GM12873 (cell line): ENCODE measurements around the gene TRANK1.

ENCODE experiments used
- TF ChIP-seq, protein P1 (sequence below): IDR thresholded peaks from 2 replicates; pipeline ENCODE4 v1.5.1; 2012; ENCODE audit warnings: low read depth, mild to moderate bottlenecking, moderate library complexity, low read length, control low read depth; ENCODE audit not compliant: insufficient read depth; ENCODE audit errors: missing control alignments

The TRANK1 gene

DNA sequence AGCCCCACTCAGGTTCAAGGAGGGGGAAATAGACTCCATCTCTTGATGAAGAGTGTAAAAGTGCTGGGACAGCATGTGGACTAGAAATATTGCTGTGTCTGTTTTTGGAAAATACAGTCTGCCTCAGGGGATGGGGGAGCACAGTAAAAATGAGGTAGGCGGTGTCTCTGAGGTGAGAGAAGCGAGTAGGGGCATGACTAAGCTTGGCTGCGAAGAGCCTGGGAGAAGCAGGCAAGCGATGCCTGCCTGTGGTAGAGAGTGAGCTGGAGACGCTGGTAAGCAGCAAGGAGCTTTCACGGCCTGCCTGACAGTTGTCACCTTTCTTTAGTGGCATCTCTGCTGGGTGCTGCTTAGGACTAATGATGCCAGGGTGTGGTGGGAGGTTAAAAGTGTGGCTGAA, 131.5 kb downstream of the TRANK1 start:
- TF ChIP-seq, protein P1, sequence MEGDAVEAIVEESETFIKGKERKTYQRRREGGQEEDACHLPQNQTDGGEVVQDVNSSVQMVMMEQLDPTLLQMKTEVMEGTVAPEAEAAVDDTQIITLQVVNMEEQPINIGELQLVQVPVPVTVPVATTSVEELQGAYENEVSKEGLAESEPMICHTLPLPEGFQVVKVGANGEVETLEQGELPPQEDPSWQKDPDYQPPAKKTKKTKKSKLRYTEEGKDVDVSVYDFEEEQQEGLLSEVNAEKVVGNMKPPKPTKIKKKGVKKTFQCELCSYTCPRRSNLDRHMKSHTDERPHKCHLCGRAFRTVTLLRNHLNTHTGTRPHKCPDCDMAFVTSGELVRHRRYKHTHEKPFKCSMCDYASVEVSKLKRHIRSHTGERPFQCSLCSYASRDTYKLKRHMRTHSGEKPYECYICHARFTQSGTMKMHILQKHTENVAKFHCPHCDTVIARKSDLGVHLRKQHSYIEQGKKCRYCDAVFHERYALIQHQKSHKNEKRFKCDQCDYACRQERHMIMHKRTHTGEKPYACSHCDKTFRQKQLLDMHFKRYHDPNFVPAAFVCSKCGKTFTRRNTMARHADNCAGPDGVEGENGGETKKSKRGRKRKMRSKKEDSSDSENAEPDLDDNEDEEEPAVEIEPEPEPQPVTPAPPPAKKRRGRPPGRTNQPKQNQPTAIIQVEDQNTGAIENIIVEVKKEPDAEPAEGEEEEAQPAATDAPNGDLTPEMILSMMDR = no peak

DNA sequence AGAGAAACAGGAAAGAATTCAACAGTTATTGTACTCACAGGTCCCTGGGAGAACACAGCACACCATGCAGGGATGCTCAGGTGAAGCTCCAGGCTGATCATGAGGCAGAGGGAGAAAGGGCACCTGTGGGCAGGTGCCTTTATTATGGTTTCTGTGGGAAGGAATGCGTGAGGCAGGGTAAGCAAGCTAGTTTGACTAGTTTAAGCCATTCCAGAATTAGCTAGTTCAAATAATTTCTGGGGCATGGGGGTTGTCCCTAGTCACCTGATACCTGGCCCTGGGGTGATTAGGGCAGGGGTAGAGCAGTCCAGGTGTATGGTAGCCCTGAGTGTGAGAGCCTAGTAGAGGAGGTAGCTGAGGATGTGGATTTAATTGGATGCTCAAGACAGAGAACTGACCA, 132.6 kb downstream of the TRANK1 start:
- TF ChIP-seq, protein P1 = no peak

DNA sequence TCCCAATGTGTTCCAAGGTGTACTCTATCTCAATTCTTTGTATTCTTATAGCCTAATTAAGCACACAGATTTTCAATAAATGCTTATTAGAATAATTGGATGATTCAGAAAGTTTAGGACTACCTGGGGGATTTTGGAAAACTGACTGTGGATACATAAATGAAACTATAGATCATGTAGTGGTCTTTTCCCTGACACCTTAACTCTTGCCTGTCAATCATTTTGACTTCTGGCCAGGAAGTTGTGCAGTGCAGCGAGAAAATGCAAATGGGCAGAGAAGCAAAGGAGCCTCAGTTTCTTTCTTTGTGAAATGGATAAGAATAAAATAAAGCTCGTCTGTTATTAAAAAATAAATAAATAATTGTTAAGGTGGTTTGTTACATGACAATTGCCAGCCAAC, 133.1 kb downstream of the TRANK1 start:
- TF ChIP-seq, protein P1 = no peak

DNA sequence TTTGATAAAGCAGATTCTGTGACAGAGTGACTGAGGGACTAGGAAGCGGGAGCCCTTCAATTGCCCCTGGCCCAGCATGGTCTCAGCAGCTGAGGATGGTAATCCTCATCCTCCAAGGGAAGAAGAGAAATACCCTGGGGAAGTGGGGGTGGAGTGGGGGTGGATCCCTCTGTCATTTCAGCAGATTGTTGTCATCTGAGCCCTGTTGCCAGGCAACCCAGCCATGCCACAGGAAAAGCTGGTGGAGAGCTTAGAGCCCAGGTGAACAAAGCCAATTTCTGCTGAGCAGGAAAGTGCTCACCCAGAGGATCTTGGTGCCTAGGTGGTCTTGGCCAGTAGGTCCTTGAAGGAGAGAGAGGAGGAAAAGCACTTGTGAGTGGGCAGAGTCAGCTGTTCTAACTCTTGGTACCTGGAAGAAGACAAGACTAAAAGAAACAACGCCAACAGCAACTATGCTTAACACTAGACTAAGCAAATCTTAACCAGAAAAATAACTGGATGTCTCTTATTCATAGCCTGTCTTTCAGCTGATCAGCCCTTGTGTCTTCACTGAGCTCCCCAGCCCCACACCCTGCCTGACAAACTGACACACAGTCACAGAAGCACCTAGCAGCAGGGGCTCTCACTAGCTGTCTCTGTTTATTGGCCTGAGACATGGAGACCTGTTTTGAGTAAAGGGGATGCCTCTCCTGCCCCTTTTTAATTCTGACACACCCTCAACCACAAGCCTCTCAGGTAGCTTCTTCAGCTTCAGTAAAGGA, 140.4 kb downstream of the TRANK1 start:
- TF ChIP-seq, protein P1 = no peak

DNA sequence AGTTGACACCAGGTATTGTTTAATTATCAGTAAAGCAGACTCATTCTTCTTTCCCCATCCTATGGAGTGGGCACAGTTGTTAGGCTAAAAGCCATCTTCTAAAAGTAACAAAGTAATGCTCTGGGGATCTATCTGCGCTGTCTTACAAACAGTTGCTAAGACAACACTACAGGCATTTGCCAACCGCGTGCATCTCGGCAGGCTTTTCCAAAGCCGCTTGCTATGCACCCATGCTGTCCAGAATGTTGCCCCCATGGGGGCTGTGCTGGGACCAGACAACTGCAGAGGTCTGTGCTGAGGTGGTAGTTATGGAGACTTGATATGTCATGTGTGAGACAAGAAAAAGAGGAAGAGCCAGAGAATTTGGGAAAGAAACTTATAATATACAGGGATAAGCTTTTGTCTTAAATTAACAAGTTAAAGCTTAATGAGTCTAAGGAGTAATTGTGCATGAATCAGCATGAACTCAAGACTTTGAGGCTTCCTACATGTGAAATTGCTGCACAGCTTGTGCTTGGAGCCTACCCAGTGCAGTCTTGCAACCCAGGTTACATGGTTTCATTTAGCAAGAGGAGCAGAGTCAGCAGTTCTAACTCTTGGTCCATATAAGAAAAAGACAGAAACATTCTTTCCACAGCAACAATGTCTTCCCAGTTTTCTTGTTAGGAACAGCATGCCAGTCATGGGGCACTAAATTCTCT, 141.6 kb downstream of the TRANK1 start:
- TF ChIP-seq, protein P1 = no peak

DNA sequence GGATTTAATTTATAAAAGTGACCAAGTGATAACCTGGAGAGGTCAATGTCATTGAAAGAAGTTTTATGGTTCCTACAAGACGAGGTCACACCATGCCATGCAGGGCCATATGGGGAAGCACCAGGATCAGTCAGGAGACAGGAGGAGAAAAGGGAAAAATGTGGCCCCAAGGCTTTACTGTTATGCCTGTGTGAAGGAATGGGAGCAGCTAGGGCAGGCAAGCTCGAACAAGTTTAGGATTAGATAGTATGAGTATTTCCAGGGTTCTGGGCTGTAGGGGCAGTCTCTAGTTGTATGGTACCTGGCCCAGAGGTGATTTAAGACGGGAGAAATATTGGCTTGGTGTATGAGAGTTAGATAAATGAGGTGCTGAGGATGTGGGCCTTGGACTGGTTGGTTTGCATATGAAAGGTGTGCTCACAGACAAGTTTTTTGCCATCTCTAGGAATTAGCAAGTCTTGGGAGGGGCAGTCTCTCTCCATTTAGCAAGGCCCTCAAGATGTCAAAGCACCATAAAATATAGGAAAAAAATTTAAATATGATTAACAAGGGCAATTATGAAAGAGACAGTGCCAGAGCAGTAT, 144.2 kb downstream of the TRANK1 start:
- TF ChIP-seq, protein P1 = no peak

DNA sequence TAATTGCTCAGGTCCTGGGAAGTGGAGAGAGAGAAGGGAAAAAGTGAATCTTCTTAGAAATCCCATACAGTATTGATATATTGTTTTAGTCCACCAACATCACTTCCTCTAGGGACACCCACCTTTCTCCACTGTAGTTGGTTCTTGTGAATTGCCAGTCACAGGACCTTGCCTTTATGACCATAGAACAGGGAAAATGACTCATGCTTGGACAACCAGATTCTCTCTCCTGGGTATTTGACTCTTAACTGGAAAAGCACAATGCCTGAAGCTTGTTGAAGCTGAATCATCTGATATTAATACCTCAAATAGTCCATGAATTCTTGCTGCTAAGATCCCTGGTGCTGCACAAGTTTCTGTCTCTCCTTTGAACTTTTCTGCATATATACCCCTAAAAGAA, 148.0 kb downstream of the TRANK1 start:
- TF ChIP-seq, protein P1 = no peak
